HCT116 (cell line): ENCODE measurements around the gene ATXN7L1. TPM values are rescaled to one million over a fixed set of nuclear protein-coding genes. Genes with fewer than 3 reads are reported as not detected.

ENCODE experiments used
- ATAC-seq: fragments of 200-7000 bp; cut with Tn5 transposase; 2 replicates; pipeline ENCODE4 v1.9.1; 2020; ENCODE audit warnings: mild to moderate bottlenecking, moderate library complexity
- BruUV-seq: library from RNA; stranded (reverse); fragments of 400-500 nt; replicated peaks from 2 replicates; lab custom pipeline; 2021; lab: Mats Ljungman, UMichigan
- CTCF ChIA-PET: fragments of 300-600 bp; sonication (Branson Sonifier 250); formaldehyde crosslinking; loops from one replicate; lab custom pipeline; 2021; ENCODE audit warnings: antibody characterized with exemption; lab: Charles Lee
- POLR2A ChIA-PET: fragments of 300-600, 350-600 bp; sonication (Branson Sonifier 250); formaldehyde crosslinking; loops from one replicate; lab custom pipeline; 2021; ENCODE audit warnings: antibody characterized with exemption; lab: Charles Lee
- RAD21 ChIA-PET, 2 experiments: fragments of 300-600 bp; sonication (Branson Sonifier 250); formaldehyde crosslinking; loops; one replicate each; lab custom pipeline; 2023; ENCODE audit warnings: low total read pairs in 2 of 2; ENCODE audit not compliant: uncharacterized antibody in 2 of 2, unreplicated experiment in 2 of 2, low non-redundant PET in 1 of 2; lab: Charles Lee
- DNase-seq: peaks from one replicate; pipeline ENCODE4 v3.0.0-alpha.2; 2010; ENCODE audit warnings: low read depth, low spot score
- H2AFZ ChIP-seq: fragments of 200-600 bp; shearing (Covaris generic), sonication (generic); 2 replicates; pipeline ENCODE4 v1.6.1; 2017; ENCODE audit warnings: low read depth, mixed run types, mixed read lengths, antibody characterized with exemption, low read length; ENCODE audit not compliant: poor library complexity, severe bottlenecking
- H3K27ac ChIP-seq: 2 replicates; pipeline ENCODE4 v1.5.1; 2012; ENCODE audit warnings: low read depth, low read length
- H3K27me3 ChIP-seq: fragments of 200-600 bp; sonication (generic); 2 replicates; pipeline ENCODE4 v1.6.1; 2016; ENCODE audit warnings: mixed run types, low read length, mixed read lengths; ENCODE audit not compliant: insufficient read depth
- H3K36me3 ChIP-seq, 2 experiments: fragments of 200-500 bp in 1 of 2; fragments of 200-600 bp in 1 of 2; sonication (Bioruptor generic) in 1 of 2; sonication (generic) in 1 of 2; 2 replicates each; pipeline versions ENCODE4 v1.5.1 to v1.6.1; 2014 to 2016; ENCODE audit warnings: low read length in 2 of 2, inconsistent platforms in 1 of 2, mixed read lengths in 1 of 2, mixed run types in 1 of 2; ENCODE audit not compliant: insufficient read depth in 2 of 2, control insufficient read depth in 1 of 2
- H3K4me1 ChIP-seq, 2 experiments: fragments of 200-600 bp in 1 of 2; sonication (generic) in 1 of 2; 2 replicates each; pipeline versions ENCODE4 v1.5.1 to v1.6.1; 2012 to 2017; ENCODE audit warnings: low read length in 2 of 2, inconsistent platforms in 1 of 2, mild to moderate bottlenecking in 1 of 2, mixed read lengths in 1 of 2, mixed run types in 1 of 2, moderate library complexity in 1 of 2; ENCODE audit not compliant: insufficient read depth in 2 of 2, control insufficient read depth in 1 of 2
- H3K4me2 ChIP-seq: fragments of 200-600 bp; sonication (generic); 2 replicates; pipeline ENCODE4 v1.6.1; 2017; ENCODE audit warnings: mixed run types, low read length, mixed read lengths
- H3K4me3 ChIP-seq, 2 experiments: fragments of 200-600 bp in 1 of 2; sonication (generic) in 1 of 2; replicated peaks in 1 of 2; 2 replicates each; pipeline ENCODE4 v1.5.1; 2011 to 2016; ENCODE audit warnings: low read length in 2 of 2, control low read depth in 1 of 2, low read depth in 1 of 2, mild to moderate bottlenecking in 1 of 2, mixed read lengths in 1 of 2, mixed run types in 1 of 2
- H3K79me2 ChIP-seq: fragments of 200-600 bp; sonication (generic); 2 replicates; pipeline ENCODE4 v1.6.1; 2017; ENCODE audit warnings: mild to moderate bottlenecking, mixed run types, low read length, moderate library complexity, mixed read lengths; ENCODE audit not compliant: insufficient read depth
- H3K9ac ChIP-seq: fragments of 200-600 bp; sonication (generic); 2 replicates; pipeline ENCODE4 v1.6.1; 2016; ENCODE audit warnings: low read length, mixed read lengths
- H3K9me2 ChIP-seq: fragments of 200-600 bp; sonication (generic), shearing (Covaris generic); 2 replicates; pipeline ENCODE4 v1.6.1; 2017; ENCODE audit warnings: mixed run types, mild to moderate bottlenecking, moderate library complexity; ENCODE audit not compliant: insufficient read depth
- H3K9me3 ChIP-seq, 2 experiments: fragments of 200-500 bp in 1 of 2; fragments of 200-600 bp in 1 of 2; sonication (Bioruptor generic) in 1 of 2; sonication (generic) in 1 of 2; 2 replicates each; pipeline ENCODE4 v1.6.1; 2014 to 2017; ENCODE audit warnings: low read length in 2 of 2, mixed read lengths in 2 of 2, inconsistent platforms in 1 of 2, low read depth in 1 of 2, mild to moderate bottlenecking in 1 of 2, mixed run types in 1 of 2, moderate library complexity in 1 of 2; ENCODE audit not compliant: control insufficient read depth in 1 of 2, insufficient read depth in 1 of 2
- H4K20me1 ChIP-seq: fragments of 200-600 bp; sonication (generic), shearing (Covaris generic); 2 replicates; pipeline ENCODE4 v1.6.1; 2017; ENCODE audit warnings: mixed run types, mild to moderate bottlenecking, moderate library complexity; ENCODE audit not compliant: insufficient read depth
- CBX3 ChIP-seq: IDR thresholded peaks from 2 replicates; pipeline ENCODE4 v1.6.1; 2012; ENCODE audit warnings: low read depth
- ELF1 ChIP-seq: IDR thresholded peaks from 2 replicates; pipeline ENCODE4 v1.6.1; 2012; ENCODE audit warnings: low read depth, borderline replicate concordance
- EZH2 ChIP-seq: fragments of 200-600 bp; sonication (generic); IDR thresholded peaks from 2 replicates; pipeline ENCODE4 v1.6.1; 2017; ENCODE audit warnings: antibody characterized with exemption, mixed run types
- FOSL1 ChIP-seq: IDR thresholded peaks from 2 replicates; pipeline ENCODE4 v1.6.1; 2012; ENCODE audit warnings: low read depth
- JUND ChIP-seq: IDR thresholded peaks from 2 replicates; pipeline ENCODE4 v1.6.1; 2012
- POLR2A ChIP-seq: IDR thresholded peaks from 2 replicates; pipeline ENCODE4 v1.7.0; 2011; ENCODE audit warnings: borderline replicate concordance; ENCODE audit not compliant: insufficient read depth, insufficient read length; ENCODE audit errors: extremely low read depth
- POLR2AphosphoS5 ChIP-seq: IDR thresholded peaks from 2 replicates; pipeline ENCODE4 v1.6.1; 2011; ENCODE audit warnings: mild to moderate bottlenecking, low read depth, low read length, moderate library complexity
- SP1 ChIP-seq: IDR thresholded peaks from 2 replicates; pipeline ENCODE4 v1.6.1; 2012; ENCODE audit warnings: low read depth
- YY1 ChIP-seq: IDR thresholded peaks from 2 replicates; pipeline ENCODE4 v1.6.1; 2011; ENCODE audit warnings: low read length, low read depth, moderate library complexity, mild to moderate bottlenecking; ENCODE audit not compliant: insufficient replicate concordance; ENCODE audit errors: extremely low read depth
- ZNF274 ChIP-seq: fragments of 200-500 bp; sonication (Bioruptor generic); IDR thresholded peaks from 2 replicates; pipeline ENCODE4 v1.6.1; 2014; ENCODE audit warnings: mild to moderate bottlenecking, low read depth, low read length, inconsistent platforms
- intact Hi-C: fragments of 100-400 bp; cut with micrococcal nuclease; formaldehyde crosslinking; loops from 2 replicates; pipeline ENCODE4 v1.10.0; 2022
- total RNA-seq: library from RNA; stranded (reverse); gene quantifications from one replicate; pipeline ENCODE4 v1.2.1, GENCODE V29; 2021; ENCODE audit not compliant: unreplicated experiment
- TF ChIP-seq, protein P1 (sequence below): IDR thresholded peaks from 2 replicates; pipeline ENCODE4 v1.6.1; 2011; ENCODE audit warnings: mild to moderate bottlenecking, low read length, moderate library complexity; ENCODE audit not compliant: insufficient replicate concordance; ENCODE audit errors: extremely low read depth
- TF ChIP-seq, protein P2 (sequence below): IDR thresholded peaks from 2 replicates; pipeline ENCODE4 v1.6.1; 2012

The ATXN7L1 gene
- total RNA-seq, 1 experiment from 2014 or later, result 11.5 TPM

- TF ChIP-seq, protein P1, sequence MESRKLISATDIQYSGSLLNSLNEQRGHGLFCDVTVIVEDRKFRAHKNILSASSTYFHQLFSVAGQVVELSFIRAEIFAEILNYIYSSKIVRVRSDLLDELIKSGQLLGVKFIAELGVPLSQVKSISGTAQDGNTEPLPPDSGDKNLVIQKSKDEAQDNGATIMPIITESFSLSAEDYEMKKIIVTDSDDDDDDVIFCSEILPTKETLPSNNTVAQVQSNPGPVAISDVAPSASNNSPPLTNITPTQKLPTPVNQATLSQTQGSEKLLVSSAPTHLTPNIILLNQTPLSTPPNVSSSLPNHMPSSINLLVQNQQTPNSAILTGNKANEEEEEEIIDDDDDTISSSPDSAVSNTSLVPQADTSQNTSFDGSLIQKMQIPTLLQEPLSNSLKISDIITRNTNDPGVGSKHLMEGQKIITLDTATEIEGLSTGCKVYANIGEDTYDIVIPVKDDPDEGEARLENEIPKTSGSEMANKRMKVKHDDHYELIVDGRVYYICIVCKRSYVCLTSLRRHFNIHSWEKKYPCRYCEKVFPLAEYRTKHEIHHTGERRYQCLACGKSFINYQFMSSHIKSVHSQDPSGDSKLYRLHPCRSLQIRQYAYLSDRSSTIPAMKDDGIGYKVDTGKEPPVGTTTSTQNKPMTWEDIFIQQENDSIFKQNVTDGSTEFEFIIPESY, result no peak
- TF ChIP-seq ZNF274, result no peak
Measured at GRCh38 chr7:105619590-105619989, 256.8 kb downstream of the ATXN7L1 start (continued).

GRCh38 chr7:105618016-105618296 lies 258.4 kb downstream of the ATXN7L1 start:
- no peaks in the 10 kb centered on the region for H3K27me3 ChIP-seq
- no TSS peak for BruUV-seq

More at GRCh38 chr7:105618016-105618296, 258.4 kb downstream of the ATXN7L1 start:
- Histone ChIP-seq H3K9ac (no peak overlapping the region), H3K36me3 (no peaks in the 10 kb centered on the region), H3K27ac (no peak overlapping the region), H3K4me1 (no peaks in the 10 kb centered on the region), H3K9me2 (no peaks in the 10 kb centered on the region), H3K4me2 (no peak overlapping the region), H3K4me3 (no peak overlapping the region), H3K79me2 (no peaks in the 10 kb centered on the region), H4K20me1 (no peaks in the 10 kb centered on the region), H2AFZ (no peak overlapping the region), H3K9me3 (no peaks in the 10 kb centered on the region)
- ChIA-PET CTCF (no interaction called here), POLR2A (no interaction called here), RAD21 (no interaction called here)
- DNase-seq (no peak), ATAC-seq (no peak)
- intact Hi-C loops, result no loop called here
- TF ChIP-seq POLR2A, result no peak
- no peak for TF ChIP-seq ELF1
- TF ChIP-seq SP1, result no peak
- no peak for TF ChIP-seq EZH2
- TF ChIP-seq, protein P1, result no peak
- TF ChIP-seq, protein P2, sequence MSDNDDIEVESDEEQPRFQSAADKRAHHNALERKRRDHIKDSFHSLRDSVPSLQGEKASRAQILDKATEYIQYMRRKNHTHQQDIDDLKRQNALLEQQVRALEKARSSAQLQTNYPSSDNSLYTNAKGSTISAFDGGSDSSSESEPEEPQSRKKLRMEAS, result no peak
- no peak for TF ChIP-seq JUND
- no peak for TF ChIP-seq FOSL1
- TF ChIP-seq CBX3, result no peak
- TF ChIP-seq POLR2AphosphoS5, result no peak
- no peak for TF ChIP-seq YY1
